K562 (cell line): ENCODE measurements around the gene RAMP2. TPM values are rescaled to one million over a fixed set of nuclear protein-coding genes. Genes with fewer than 3 reads are reported as not detected.

Experiments
- EZH2 ChIP-seq: IDR thresholded peaks from 2 replicates; pipeline ENCODE4 v1.6.1; 2012; ENCODE audit warnings: low read depth, mild to moderate bottlenecking, inconsistent platforms, low read length, borderline replicate concordance
- RBFOX2 ChIP-seq: fragments of 200-400 bp; formaldehyde crosslinking; IDR thresholded peaks from 2 replicates; pipeline ENCODE4 v1.6.1; 2017; ENCODE audit warnings: low read depth, mild to moderate bottlenecking, low read length, moderate library complexity
- SIN3A ChIP-seq, 2 experiments: fragments of 150-350 bp in 1 of 2; IDR thresholded peaks; 2 replicates each; pipeline ENCODE4 v1.6.1; 2011 to 2016; ENCODE audit warnings: borderline replicate concordance in 2 of 2, low read depth in 2 of 2, low read length in 2 of 2, mild to moderate bottlenecking in 2 of 2, moderate library complexity in 2 of 2; ENCODE audit not compliant: control insufficient read depth in 1 of 2
- ZBED1 ChIP-seq: IDR thresholded peaks from 2 replicates; pipeline ENCODE4 v1.6.1; 2014
- ZNF584 ChIP-seq: fragments of 200-800 bp; sonication (Bioruptor generic); IDR thresholded peaks from 2 replicates; pipeline ENCODE4 v1.6.1; 2016; ENCODE audit warnings: low read depth, mild to moderate bottlenecking, missing genetic modification characterization, missing compliant biosample characterization
- polyA plus RNA-seq, 8 experiments: library from polyadenylated mRNA; depleted of rRNA in 4 of 8; stranded (reverse) in 5 of 8; unstranded in 3 of 8; fragments of >200 nt; fragmentation: Nextera tagmentation in 2 of 8; fragmentation: Illumina TruSeq in 1 of 8; extraction: Ambion mirVana in 2 of 8; extraction: Trizol in 1 of 8; gene quantifications; 2 replicates each; pipeline versions ENCODE4 v1.2.1 to v1.2.3, GENCODE V29; 2011 to 2014; ENCODE audit warnings: inconsistent platforms in 1 of 8, missing spikeins in 1 of 8
- total RNA-seq, 7 experiments: library from RNA; depleted of rRNA in 6 of 7; stranded (reverse); fragments of >200 nt in 6 of 7; fragmentation: Illumina TruSeq in 2 of 7; extraction: Trizol in 2 of 7; gene quantifications; 2 replicates each; pipeline versions ENCODE4 v1.2.1 to v1.2.3, GENCODE V29; 2011 to 2021; ENCODE audit warnings: low replicate concordance in 1 of 7
- TF ChIP-seq, protein P1 (sequence below): fragments of 450-650 bp; IDR thresholded peaks from 2 replicates; pipeline ENCODE4 v1.6.1; 2016; ENCODE audit warnings: low read depth
- TF ChIP-seq, protein P2 (sequence below): sonication (generic); formaldehyde crosslinking; IDR thresholded peaks from 2 replicates; pipeline ENCODE4 v1.8.0; 2022; ENCODE audit warnings: missing genetic modification reagents, mild to moderate bottlenecking, moderate library complexity, borderline replicate concordance
- TF ChIP-seq, protein P3 (sequence below), 2 experiments: IDR thresholded peaks; 2 replicates each; pipeline ENCODE4 v1.6.1; 2012; ENCODE audit warnings: improper control_type of control experiment in 2 of 2, low read depth in 2 of 2, low read length in 2 of 2, borderline replicate concordance in 1 of 2
- TF ChIP-seq, protein P4 (sequence below): sonication (generic); formaldehyde crosslinking; IDR thresholded peaks from 2 replicates; pipeline ENCODE4 v1.8.1; 2023; ENCODE audit warnings: mild to moderate bottlenecking, missing genetic modification reagents

Gene RAMP2
- total and polyA plus RNA-seq, 9 of the 15 experiments (the other 6 are each of a cell fraction or from before 2014, with no cell fraction given): not detected

DNA sequence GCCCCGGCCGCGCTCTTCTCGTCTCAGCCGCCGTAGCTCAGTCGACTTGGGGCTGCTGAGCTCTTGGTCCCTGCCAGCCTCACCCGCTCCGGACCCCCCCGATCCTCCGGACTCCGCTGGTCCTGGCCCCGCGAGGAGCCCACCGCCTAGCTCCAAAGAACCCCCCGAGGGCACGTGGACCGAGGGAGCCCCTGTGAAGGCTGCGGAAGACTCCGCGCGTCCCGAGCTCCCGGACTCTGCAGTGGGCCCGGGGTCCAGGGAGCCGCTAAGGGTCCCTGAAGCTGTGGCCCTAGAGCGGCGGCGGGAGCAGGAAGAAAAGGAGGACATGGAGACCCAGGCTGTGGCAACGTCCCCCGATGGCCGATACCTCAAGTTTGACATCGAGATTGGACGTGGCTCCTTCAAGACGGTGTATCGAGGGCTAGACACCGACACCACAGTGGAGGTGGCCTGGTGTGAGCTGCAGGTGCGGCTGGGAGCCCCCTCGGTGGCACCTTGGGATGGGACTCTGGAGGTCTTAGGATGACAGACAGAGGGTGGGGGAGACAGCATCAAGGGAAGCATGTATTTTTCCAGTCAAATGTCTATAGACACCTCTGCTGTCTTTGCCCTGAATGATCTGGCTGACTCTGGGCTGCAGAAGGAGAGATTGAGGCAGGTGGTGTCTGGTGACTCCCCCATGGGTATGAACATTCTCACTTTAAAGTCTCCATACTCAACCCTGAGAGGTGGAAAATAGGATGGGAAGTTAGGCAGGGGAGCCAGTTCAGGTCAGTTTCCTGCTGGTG lies 20.0 kb downstream of the RAMP2 start (continued):
- TF ChIP-seq, protein P1, sequence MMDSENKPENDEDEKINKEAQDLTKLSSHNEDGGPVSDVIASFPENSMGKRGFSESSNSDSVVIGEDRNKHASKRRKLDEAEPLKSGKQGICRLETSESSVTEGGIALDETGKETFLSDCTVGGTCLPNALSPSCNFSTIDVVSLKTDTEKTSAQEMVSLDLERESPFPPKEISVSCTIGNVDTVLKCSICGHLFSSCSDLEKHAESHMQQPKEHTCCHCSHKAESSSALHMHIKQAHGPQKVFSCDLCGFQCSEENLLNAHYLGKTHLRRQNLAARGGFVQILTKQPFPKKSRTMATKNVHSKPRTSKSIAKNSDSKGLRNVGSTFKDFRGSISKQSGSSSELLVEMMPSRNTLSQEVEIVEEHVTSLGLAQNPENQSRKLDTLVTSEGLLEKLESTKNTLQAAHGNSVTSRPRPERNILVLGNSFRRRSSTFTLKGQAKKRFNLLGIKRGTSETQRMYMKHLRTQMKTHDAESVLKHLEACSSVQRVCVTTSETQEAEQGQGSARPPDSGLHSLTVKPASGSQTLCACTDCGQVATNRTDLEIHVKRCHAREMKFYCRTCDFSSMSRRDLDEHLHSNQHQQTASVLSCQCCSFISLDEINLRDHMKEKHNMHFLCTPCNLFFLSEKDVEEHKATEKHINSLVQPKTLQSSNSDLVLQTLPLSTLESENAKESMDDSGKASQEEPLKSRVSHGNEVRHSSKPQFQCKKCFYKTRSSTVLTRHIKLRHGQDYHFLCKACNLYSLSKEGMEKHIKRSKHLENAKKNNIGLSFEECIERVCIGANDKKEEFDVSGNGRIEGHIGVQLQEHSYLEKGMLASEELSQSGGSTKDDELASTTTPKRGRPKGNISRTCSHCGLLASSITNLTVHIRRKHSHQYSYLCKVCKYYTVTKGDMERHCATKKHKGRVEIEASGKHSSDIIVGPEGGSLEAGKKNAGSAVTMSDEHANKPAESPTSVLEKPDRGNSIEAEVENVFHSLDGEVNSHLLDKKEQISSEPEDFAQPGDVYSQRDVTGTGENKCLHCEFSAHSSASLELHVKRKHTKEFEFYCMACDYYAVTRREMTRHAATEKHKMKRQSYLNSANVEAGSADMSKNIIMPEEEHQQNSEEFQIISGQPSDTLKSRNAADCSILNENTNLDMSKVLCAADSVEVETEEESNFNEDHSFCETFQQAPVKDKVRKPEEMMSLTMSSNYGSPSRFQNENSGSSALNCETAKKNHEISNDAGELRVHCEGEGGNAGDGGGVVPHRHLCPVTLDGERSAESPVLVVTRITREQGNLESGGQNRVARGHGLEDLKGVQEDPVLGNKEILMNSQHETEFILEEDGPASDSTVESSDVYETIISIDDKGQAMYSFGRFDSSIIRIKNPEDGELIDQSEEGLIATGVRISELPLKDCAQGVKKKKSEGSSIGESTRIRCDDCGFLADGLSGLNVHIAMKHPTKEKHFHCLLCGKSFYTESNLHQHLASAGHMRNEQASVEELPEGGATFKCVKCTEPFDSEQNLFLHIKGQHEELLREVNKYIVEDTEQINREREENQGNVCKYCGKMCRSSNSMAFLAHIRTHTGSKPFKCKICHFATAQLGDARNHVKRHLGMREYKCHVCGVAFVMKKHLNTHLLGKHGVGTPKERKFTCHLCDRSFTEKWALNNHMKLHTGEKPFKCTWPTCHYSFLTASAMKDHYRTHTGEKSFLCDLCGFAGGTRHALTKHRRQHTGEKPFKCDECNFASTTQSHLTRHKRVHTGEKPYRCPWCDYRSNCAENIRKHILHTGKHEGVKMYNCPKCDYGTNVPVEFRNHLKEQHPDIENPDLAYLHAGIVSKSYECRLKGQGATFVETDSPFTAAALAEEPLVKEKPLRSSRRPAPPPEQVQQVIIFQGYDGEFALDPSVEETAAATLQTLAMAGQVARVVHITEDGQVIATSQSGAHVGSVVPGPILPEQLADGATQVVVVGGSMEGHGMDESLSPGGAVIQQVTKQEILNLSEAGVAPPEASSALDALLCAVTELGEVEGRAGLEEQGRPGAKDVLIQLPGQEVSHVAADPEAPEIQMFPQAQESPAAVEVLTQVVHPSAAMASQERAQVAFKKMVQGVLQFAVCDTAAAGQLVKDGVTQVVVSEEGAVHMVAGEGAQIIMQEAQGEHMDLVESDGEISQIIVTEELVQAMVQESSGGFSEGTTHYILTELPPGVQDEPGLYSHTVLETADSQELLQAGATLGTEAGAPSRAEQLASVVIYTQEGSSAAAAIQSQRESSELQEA: peak; percentile 64; the same call in 1 of the 2 replicates
- TF ChIP-seq ZNF584: no peak
- TF ChIP-seq, protein P2, sequence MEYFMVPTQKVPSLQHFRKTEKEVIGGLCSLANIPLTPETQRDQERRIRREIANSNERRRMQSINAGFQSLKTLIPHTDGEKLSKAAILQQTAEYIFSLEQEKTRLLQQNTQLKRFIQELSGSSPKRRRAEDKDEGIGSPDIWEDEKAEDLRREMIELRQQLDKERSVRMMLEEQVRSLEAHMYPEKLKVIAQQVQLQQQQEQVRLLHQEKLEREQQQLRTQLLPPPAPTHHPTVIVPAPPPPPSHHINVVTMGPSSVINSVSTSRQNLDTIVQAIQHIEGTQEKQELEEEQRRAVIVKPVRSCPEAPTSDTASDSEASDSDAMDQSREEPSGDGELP (CRISPR knock-in tag): 0 out of 2 replicates have a peak, but pooled peaks have one; percentile 14
- TF ChIP-seq ZBED1: no peak
- no peak for TF ChIP-seq EZH2
- TF ChIP-seq SIN3A (IDR thresholded peaks at IDR 0.05; ENCODE audit: borderline replicate concordance in 2 of 2, control insufficient read depth in 1 of 2, low read depth in 2 of 2, low read length in 2 of 2): no peak; a peak in 1 of 4 replicates
- TF ChIP-seq RBFOX2: peak; percentile 71
- TF ChIP-seq, protein P3, sequence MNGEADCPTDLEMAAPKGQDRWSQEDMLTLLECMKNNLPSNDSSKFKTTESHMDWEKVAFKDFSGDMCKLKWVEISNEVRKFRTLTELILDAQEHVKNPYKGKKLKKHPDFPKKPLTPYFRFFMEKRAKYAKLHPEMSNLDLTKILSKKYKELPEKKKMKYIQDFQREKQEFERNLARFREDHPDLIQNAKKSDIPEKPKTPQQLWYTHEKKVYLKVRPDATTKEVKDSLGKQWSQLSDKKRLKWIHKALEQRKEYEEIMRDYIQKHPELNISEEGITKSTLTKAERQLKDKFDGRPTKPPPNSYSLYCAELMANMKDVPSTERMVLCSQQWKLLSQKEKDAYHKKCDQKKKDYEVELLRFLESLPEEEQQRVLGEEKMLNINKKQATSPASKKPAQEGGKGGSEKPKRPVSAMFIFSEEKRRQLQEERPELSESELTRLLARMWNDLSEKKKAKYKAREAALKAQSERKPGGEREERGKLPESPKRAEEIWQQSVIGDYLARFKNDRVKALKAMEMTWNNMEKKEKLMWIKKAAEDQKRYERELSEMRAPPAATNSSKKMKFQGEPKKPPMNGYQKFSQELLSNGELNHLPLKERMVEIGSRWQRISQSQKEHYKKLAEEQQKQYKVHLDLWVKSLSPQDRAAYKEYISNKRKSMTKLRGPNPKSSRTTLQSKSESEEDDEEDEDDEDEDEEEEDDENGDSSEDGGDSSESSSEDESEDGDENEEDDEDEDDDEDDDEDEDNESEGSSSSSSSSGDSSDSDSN (IDR thresholded peaks at IDR 0.05; ENCODE audit: borderline replicate concordance in 1 of 2, low read depth in 2 of 2, low read length in 2 of 2): 0 out of 4 replicates have a peak, but pooled peaks of 1 of the 2 experiments have one; percentile 15
- TF ChIP-seq, protein P4, sequence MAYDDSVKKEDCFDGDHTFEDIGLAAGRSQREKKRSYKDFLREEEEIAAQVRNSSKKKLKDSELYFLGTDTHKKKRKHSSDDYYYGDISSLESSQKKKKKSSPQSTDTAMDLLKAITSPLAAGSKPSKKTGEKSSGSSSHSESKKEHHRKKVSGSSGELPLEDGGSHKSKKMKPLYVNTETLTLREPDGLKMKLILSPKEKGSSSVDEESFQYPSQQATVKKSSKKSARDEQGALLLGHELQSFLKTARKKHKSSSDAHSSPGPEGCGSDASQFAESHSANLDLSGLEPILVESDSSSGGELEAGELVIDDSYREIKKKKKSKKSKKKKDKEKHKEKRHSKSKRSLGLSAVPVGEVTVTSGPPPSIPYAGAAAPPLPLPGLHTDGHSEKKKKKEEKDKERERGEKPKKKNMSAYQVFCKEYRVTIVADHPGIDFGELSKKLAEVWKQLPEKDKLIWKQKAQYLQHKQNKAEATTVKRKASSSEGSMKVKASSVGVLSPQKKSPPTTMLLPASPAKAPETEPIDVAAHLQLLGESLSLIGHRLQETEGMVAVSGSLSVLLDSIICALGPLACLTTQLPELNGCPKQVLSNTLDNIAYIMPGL (CRISPR knock-in tag): no peak
